Heart right ventricle (tissue), 16 donors: ENCODE data around the gene LOXL3. TPM values are rescaled to one million over a fixed set of nuclear protein-coding genes. Genes with fewer than 3 reads are reported as not detected.

Experiments
- ATAC-seq, 8 donors: fragments of 200-7000 bp; cut with Tn5 transposase; one replicate each; pipeline ENCODE4 v1.9.1; 2020; ENCODE audit warnings: mild to moderate bottlenecking in 8 of 8, moderate library complexity in 8 of 8, moderate number of reproducible peaks in 1 of 8
- DNase-seq, 2 donors: peaks; one replicate each; pipeline ENCODE4 v3.0.0-alpha.2; 2020
- H3K27ac ChIP-seq, 10 donors: fragments of 200-600 bp; sonication (generic) in 2 of 10; one replicate each; pipeline versions ENCODE4 v1.5.0 to v1.8.0; 2020 to 2022; ENCODE audit warnings: mild to moderate bottlenecking in 3 of 10
- H3K27me3 ChIP-seq, 7 donors: fragments of 200-600 bp; one replicate each; pipeline ENCODE4 v1.8.0; 2021 to 2022; ENCODE audit warnings: mild to moderate bottlenecking in 2 of 7
- H3K36me3 ChIP-seq, 9 donors: fragments of 200-600 bp; sonication (generic) in 1 of 9; one replicate each; pipeline versions ENCODE4 v1.5.0 to v1.8.0; 2020 to 2022; ENCODE audit warnings: mild to moderate bottlenecking in 2 of 9
- H3K4me1 ChIP-seq, 9 donors: fragments of 200-600 bp; sonication (generic) in 1 of 9; one replicate each; pipeline versions ENCODE4 v1.5.0 to v1.8.0; 2020 to 2022; ENCODE audit warnings: mild to moderate bottlenecking in 4 of 9
- H3K4me3 ChIP-seq, 10 donors: fragments of 200-600 bp; sonication (generic) in 2 of 10; one replicate each; pipeline versions ENCODE4 v1.5.0 to v1.8.0; 2020 to 2022; ENCODE audit warnings: mild to moderate bottlenecking in 7 of 10, moderate library complexity in 2 of 10
- H3K9me3 ChIP-seq, 11 donors: fragments of 200-600 bp in 10 of 11; sonication (generic) in 2 of 11; one replicate each; pipeline versions ENCODE4 v1.5.0 to v1.8.0; 2013 to 2022; ENCODE audit warnings: mild to moderate bottlenecking in 2 of 11, control low read depth in 1 of 11, moderate library complexity in 1 of 11
- CTCF ChIP-seq, 9 donors: fragments of 200-600 bp; sonication (generic) in 2 of 9; IDR thresholded peaks; one replicate each; pipeline versions ENCODE4 v1.5.0 to v1.8.0; 2021 to 2022; ENCODE audit warnings: antibody characterized with exemption in 9 of 9, mild to moderate bottlenecking in 5 of 9, moderate library complexity in 1 of 9
- WGBS, 2 donors: extraction: QIAGEN DNeasy Blood & Tissue Kit; methylation state at CpG; one replicate each; pipeline ENCODE4 v1.1.7; 2013; ENCODE audit warnings: inconsistent platforms in 1 of 2; 5-methylcytosine and 5-hydroxymethylcytosine counted together
- intact Hi-C, 10 donors: fragments of 100-400 bp; cut with DNase I; formaldehyde crosslinking; loops; one replicate each; pipeline versions ENCODE4 v1.11.1 to v1.14.2; 2022
- polyA plus RNA-seq, 2 donors: library from polyadenylated mRNA; stranded (reverse); fragments of 200-250 nt; gene quantifications; one replicate each; pipeline ENCODE4 v1.2.3, GENCODE V29; 2013
- total RNA-seq, 10 donors: library from RNA; stranded (reverse); fragmentation: NEBNext Ultra II Directional in 3 of 10; extraction: Animal tissue kit (Norgen Biotek cat#: 25700) in 3 of 10; gene quantifications; one replicate each; pipeline versions ENCODE4 v1.2.1 to v1.2.4, GENCODE V29; 2021 to 2023
- donor health status: Arrhythmogenic right ventricular cardiomyopathy.
- donor health status: ischemic (EF 13 %, LVEDD 7.1; RV severe dilation, severe dysfunction).
- donor health status: healthy with polysubstance abuse.
- donor health status: DM: no; HTN: yes; CAD: no.
- donor health status: DM: no; HTN: no; CAD: no.
- donor health status: ischemic (EF 25% LVEDD 6.9; RV normal size, moderate dysfunction).
- donor health status: ischemic (EF 25% LVEDD 5.7; RV mildly dilated, moderate dysfunction).
- donor health status: healthy.
- donor health status: DM: yes; HTN: yes; CAD: no.
- donor health status: Ischemic cardiomyopathy.
- donor health status: ischemic (EF 35%, LVEDD 5.7; RV mildly dilated, moderate dysfunction).
- donor health status: nonischemic (EF 11% LVEDD 7.7; RV severe dilation, severe dysfunction).
- donor health status: DM: yes; HTN: yes; CAD: no.
- donor health status: PGD.
- donor health status: ischemic (EF 29% LVEDD 5.4; RV normal size, mild dysfunction).
- donor health status: nonischemic (EF 23%, LVEDD 6.1; RV moderate dilation, normal function).

LOXL3 gene
- total and polyA plus RNA-seq, 12 donors: 1.2 to 9.2 (median 2.6) TPM

DNA sequence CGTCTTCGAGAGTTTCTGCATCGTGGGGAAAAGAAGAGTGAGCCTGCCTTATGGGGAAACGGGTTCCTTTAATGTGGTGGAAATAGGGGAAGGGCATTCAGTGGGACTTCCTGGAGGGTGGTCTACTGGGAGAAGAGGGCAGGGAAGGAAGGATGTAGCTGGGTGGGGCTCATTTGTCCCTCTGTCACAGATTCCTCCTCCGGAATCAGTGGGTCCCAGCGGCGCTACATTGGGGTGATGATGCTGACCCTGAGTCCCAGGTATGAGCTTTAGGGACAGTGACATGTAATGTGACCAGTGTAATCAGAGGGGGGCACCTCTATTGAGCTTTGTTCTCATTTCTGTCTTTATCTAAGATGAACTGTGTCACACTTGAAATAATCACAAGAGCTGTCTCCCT, 22.1 kb downstream of the LOXL3 start:
- Histone ChIP-seq H3K27ac (peak overlapping the region in 3 of 10 donors; percentile 2 to 92 (median 91)), H3K4me1 (peaks cover 12 to 35% (median 31%) of the 10 kb centered on the region in 9 donors), H3K27me3 (no peaks in the 10 kb centered on the region), H3K4me3 (no peak overlapping the region), H3K36me3 (peaks cover 0 to 62% (median 27%) of the 10 kb centered on the region in 9 donors), H3K9me3 (no peaks in the 10 kb centered on the region)
- ATAC-seq (no peak), DNase-seq (no peak)
- WGBS, 2 donors: 77 to 81% methylated on average over 7 of the region's 7 CpGs
- no peak for TF ChIP-seq CTCF (IDR thresholded peaks at IDR 0.05)
- intact Hi-C loops: loop anchor here in 3 of 10 donors (2.0 to 5.0 kb wide), 3 partner anchors 21 to 56 kb away; partner anchors contain the start of genes CCDC142 (in 1 of the 3), LOXL3 (in 1 of the 3) and TTC31 (in 1 of the 3)

DNA sequence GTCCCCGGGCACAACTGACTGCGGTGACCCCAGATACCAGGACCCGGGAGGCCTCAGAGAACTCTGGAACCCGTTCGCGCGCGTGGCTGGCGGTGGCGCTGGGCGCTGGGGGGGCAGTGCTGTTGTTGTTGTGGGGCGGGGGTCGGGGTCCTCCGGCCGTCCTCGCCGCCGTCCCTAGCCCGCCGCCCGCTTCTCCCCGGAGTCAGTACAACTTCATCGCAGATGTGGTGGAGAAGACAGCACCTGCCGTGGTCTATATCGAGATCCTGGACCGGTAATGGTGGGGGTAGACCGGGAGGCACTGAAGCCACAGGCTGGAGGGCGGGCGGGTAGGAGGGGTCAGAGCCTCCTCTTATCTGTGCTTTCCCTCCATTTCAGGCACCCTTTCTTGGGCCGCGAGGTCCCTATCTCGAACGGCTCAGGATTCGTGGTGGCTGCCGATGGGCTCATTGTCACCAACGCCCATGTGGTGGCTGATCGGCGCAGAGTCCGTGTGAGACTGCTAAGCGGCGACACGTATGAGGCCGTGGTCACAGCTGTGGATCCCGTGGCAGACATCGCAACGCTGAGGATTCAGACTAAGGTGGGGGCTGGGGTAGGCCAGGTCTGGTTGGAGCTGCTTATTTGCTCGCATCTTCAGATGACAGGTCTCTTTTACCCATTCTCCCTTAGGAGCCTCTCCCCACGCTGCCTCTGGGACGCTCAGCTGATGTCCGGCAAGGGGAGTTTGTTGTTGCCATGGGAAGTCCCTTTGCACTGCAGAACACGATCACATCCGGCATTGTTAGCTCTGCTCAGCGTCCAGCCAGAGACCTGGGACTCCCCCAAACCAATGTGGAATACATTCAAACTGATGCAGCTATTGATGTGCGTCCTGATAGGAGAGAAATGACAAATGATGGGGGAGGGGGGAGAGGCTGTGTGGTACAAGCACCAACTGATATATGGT, 23.2 kb downstream of the LOXL3 start:
- DNase-seq (peak in 1 of 2 donors; percentile 41), ATAC-seq (peak; percentile 4 to 50 (median 16))
- Histone ChIP-seq H3K9me3 (no peaks in the 10 kb centered on the region), H3K27me3 (no peaks in the 10 kb centered on the region), H3K36me3 (peaks cover 0 to 72% (median 34%) of the 10 kb centered on the region in 9 donors), H3K27ac (peak overlapping the region; percentile 25 to 95 (median 91)), H3K4me1 (peaks cover 12 to 35% (median 31%) of the 10 kb centered on the region in 9 donors), H3K4me3 (peak overlapping the region; percentile 63 to 97 (median 86))
- intact Hi-C loops: loop anchor here in 3 of 10 donors (2.0 to 5.0 kb wide), 3 partner anchors 22 to 57 kb away; partner anchors contain the start of genes CCDC142 (in 1 of the 3), LOXL3 (in 1 of the 3) and TTC31 (in 1 of the 3)
- 3 to 4% methylated on average over 54 of the region's 54 CpGs for WGBS, 2 donors
- no peak for TF ChIP-seq CTCF (IDR thresholded peaks at IDR 0.05)

DNA sequence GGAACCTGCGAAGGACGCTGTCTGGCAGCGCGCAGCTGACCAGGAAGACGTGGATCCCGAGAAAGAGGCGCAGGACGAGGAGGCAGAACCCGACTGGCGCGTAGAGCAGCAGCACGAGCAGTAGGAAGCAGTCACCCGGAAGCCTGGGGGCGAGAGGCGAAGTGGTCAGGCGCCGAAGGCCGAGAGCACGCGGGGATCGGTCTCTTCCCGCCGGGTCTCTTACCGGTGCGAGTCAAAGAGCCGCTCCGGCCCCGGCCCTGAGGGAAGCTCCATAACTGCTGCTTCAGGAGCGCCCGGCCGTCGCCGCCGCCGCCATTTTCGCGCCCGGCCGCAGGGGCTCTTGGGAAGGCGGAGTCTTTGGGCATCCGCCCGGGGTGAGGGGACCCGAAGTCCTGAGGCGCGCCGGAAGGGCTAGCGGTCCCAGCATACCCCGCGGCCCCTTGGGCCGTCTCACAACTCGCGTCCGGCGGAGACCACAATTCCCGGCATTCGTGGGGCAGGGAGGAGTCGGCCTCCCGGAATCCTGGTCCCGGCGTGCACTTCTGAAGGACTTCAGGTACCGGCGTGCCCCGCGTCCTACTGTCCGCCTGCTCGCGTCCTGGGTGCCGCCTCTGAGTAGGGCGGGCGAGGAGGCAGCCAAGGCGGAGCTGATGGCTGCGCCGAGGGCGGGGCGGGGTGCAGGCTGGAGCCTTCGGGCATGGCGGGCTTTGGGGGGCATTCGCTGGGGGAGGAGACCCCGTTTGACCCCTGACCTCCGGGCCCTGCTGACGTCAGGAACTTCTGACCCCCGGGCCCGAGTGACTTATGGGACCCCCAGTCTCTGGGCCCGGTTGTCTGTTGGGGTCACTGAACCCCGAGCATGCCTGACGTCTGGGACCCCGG, 24.1 kb downstream of the LOXL3 start, which contains the start of the genes AUP1 and HTRA2:
Gene AUP1 (minus strand): TSS at position 350 of the 882 bp plus-strand sequence. CDS start 77 bp downstream, at position 273.
Gene HTRA2 (plus strand): TSS at position 577 of the 882 bp plus-strand sequence. CDS start 74 bp downstream, at position 651.
- Histone ChIP-seq H3K9me3 (no peaks in the 10 kb centered on the region), H3K4me1 (peaks cover 12 to 35% (median 31%) of the 10 kb centered on the region in 9 donors), H3K27me3 (no peaks in the 10 kb centered on the region), H3K4me3 (peak within 1 kb of the TSS; percentile 63 to 97 (median 88)), H3K27ac (peak within 1 kb of the TSS; percentile 72 to 95 (median 91)), H3K36me3 (peaks cover 0 to 66% (median 34%) of the 10 kb centered on the region in 9 donors)
- ATAC-seq (peak; percentile 94 to 98 (median 96)), DNase-seq (peak; percentile 98)
- WGBS, 2 donors: 0% methylated on average over 87 of the region's 87 CpGs
- TF ChIP-seq CTCF (IDR thresholded peaks at IDR 0.05): no peak
- intact Hi-C loops: loop anchor here in 7 of 10 donors (1.0 to 5.0 kb wide), 7 partner anchors 22 to 58 kb away; partner anchors contain the start of genes TTC31 (in 5 of the 7), CCDC142 (in 2 of the 7), PCGF1 (in 2 of the 7) and DOK1 (in 1 of the 7)
